HG03196 (cell line): ENCODE measurements around the gene CDKL5.

Source experiments
- ATAC-seq: cut with Tn5 transposase; IDR thresholded peaks from one replicate; pipeline ENCODE4 v1.9.1; 2021; ENCODE audit not compliant: unreplicated experiment

The CDKL5 gene

GRCh38 chrX:18682979-18683387 lies 257.6 kb downstream of the CDKL5 start:
- ATAC-seq = no peak

DNA sequence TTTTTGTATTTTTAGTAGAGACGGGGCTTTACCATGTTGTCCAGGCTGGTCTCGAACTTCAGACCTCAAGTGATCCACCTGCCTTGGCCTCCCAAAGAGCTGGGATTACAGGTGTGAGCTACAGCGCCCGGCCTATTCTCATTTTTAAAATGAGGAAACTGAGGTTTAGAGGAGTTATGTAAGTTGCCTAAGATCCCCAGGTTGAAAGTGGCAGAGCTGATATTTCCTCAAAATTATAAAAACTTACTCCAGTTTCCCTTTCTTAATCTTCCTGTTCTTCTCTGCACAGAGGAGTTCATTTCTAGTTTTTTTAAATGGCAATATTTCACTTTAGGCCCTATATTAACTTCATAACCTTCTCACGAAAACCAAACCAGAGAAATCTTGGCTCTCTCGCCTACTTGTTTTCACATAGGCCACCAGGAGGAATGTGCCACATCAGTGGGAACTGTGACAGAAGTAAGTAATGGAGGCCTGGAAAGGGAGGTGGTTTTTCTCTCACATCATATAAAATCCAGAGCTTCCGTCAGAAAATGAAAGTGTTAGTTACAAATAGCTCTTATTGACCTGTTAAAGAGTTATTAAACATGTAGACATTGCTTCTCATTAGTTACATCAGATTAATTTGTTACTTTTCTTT lies 262.6 kb downstream of the CDKL5 start:
- ATAC-seq = no peak

DNA sequence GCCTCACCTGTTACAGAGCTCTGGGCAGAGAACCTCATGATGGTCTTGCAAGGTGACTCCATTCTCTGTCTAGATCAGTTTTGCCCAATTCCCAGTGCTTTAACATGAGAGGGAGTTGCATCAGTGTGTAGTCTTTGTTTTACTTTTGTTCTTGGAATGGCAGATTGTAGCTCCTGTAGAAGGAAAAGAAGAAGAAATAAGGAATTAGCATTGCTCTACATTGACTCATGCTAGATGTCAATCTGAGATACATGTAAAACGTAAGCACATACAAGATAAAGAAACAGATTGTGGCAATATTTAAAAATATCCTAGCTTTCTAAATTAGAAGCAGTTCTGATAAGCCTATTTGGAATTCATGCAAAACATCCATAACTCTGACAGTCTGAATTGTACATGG lies 266.0 kb downstream of the CDKL5 start:
- ATAC-seq = no peak

DNA sequence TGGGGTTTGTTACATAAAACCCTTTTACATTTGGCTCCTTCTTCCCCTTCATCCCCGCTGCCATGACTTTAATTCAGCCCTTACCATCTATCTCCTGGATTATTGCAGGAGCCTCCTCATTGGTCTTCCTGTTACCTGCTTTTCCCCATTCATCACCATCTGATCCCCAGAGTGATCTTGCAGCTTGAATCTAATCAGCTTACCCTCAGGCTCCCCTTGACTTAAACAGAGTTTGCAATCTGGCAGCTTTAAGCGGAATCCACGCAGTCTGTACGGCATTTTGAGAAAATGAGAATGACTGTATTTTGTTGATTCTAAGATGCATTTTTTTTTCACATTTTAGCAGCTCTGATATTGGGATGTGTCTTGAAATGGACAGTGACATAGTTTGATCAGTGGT lies 267.1 kb downstream of the CDKL5 start:
- ATAC-seq = no peak

DNA sequence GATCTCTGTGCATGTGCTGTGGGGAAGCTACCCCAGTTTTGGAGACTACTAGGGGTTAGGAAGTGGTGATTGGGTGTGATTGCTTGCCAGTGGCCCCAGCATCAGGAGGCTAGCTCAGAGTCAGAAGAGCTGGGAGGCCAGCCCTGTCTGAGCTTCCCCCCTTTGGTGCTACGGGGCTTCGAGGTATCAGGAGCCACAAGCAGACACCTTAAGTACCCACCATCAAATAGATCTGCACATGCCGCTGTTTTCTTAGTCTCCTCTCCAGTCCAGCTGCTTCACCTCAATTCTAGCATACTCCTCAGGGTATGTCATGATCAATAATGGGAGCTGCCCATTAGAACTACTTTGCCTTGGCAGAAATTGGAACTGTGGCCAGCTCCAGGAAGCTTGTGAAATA lies 271.2 kb downstream of the CDKL5 start:
- ATAC-seq = no peak

DNA sequence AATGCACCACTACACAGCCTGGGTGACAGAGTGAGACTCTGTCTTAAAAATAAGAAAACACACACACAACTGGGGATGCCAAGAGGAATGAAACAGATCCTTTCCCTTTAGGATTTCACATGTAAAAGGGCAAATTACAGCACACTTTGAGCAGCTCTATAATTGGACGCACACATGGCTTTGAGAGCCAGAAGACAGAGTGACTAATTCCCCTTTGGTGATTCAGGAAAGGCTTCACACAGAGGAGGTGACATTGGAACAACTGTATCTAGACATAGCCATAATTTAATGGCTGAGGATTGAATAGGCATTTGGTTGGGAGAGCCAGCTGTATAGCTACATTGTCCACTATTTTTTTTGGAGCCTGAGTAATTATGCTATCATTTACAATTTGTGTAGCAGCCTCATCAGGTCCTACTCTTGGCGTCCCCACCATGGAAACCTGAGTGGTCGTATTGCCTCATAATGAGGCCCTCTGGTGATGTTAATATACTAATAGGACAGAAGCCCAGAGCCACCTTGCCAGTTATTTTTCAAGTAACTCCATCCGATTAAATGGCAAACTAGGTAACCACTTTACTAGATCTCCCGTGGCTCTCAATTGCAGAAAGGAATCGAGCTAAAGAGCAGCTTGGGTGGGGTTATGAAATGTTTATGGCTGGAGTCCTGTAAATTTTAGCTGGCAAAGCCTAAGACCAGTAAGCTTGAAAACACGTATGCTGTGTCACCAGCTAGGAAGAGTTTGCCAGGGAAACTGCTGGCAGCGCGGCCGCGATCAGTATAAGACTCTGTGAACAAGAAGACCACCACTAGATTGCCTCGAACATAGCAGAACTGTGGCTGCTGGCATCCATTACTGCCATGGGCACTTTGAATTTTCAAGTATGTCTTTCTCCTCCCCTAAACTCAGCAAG lies 273.6 kb downstream of the CDKL5 start:
- no peak for ATAC-seq

- ATAC-seq = no peak
These were observed 276.4 kb downstream of the CDKL5 start for GRCh38 chrX:18701621-18702361.

DNA sequence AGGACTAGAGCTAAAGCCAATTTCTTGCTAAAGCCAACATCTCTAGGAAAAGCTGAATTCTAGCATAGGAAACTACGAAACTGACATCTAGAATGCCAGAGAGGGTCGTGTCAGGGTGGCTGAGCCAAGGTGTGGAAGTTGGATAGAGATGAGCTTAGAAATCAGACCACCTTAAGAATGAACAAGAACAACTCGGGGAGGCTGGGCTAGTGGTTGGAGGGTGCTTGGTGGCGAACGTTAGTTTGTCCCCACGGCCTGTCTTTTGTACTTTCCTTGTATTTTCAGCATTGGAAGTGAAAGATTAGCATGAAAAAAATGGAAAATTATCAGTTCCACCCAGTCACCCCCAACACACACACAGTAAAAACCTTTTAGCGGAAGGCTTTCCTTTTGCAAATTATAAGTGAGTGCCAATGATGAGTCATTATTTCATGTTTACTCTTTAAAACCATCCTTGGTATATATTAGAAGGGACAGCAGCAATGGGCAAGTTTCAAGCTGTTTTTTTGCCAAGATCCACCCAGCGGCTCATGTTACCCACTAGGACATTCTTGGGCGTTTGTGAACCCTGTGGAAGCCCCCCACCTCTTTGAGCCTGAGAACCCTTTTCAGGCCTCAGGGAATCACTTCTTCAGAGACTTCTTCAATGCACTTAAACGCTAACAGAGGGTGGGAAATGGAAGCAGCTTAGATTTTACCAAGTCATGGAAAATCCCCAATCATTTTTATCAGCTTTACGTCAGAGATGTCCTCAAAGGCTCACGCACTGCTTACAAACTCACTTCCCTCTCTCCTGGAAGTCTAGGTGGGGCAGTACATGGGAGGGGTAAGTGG lies 277.2 kb downstream of the CDKL5 start:
- ATAC-seq = no peak
